ENCODE data around the gene BET1L. TPM values are rescaled to one million over a fixed set of nuclear protein-coding genes. Genes with fewer than 3 reads are reported as not detected.

BET1L gene
- total RNA-seq, 1 experiment from 2014 or later: 14.4 TPM

GRCh38 chr11:230431-230830 lies 23.2 kb upstream of the BET1L start:
- Histone ChIP-seq H3K36me3 (ENCODE audit: low read depth, low read length) (no peaks in the 10 kb centered on the region), H3K4me1 (ENCODE audit: insufficient read depth, low read length) (peaks cover 5% of the 10 kb centered on the region; the same call in 1 of the 2 replicates), H3K4me2 (ENCODE audit: low read length) (no peak overlapping the region), H3K27me3 (ENCODE audit: low read length) (no peaks in the 10 kb centered on the region), H3F3A (ENCODE audit: low read length, unreplicated experiment) (no peaks in the 10 kb centered on the region), H3K27ac (ENCODE audit: low read length) (no peak overlapping the region), H2AFZ (ENCODE audit: low read length) (no peak overlapping the region), H3K9me3 (ENCODE audit: low read length) (no peaks in the 10 kb centered on the region), H3K4me3 (ENCODE audit: low read length) (no peak overlapping the region), H3K9ac (ENCODE audit: low read length) (no peak overlapping the region), H4K20me1 (ENCODE audit: low read length) (no peaks in the 10 kb centered on the region), H3K79me2 (ENCODE audit: low read length) (peaks cover 9% of the 10 kb centered on the region), H3K9me2 (replicated peaks; ENCODE audit: low read length) (no peaks in the 10 kb centered on the region)
- POLR2A ChIA-PET (ENCODE audit: unreplicated experiment): no interaction called here
- CTCF ChIA-PET: no interaction called here
- DNase-seq (no peak), ATAC-seq (no peak)
- intact Hi-C loops (cut with micrococcal nuclease): no loop called here
- BruUV-seq (replicated peaks): no TSS peak
- TF ChIP-seq CTCF (conservative IDR thresholded peaks at IDR 0.05; ENCODE audit: low read depth, low read length) (no peak), EZH2 (IDR thresholded peaks at IDR 0.05; ENCODE audit: low read length, unreplicated experiment) (no peak), EZH2phosphoT487 (IDR thresholded peaks at IDR 0.05; ENCODE audit: borderline replicate concordance, low read length) (no peak)

GRCh38 chr11:227824-228379 lies 20.7 kb upstream of the BET1L start:
- no peak overlapping the region for H3K9ac ChIP-seq (ENCODE audit: low read length)
- H3K4me2 ChIP-seq (ENCODE audit: low read length): no peak overlapping the region
- TF ChIP-seq EZH2phosphoT487 (IDR thresholded peaks at IDR 0.05; ENCODE audit: borderline replicate concordance, low read length): no peak
- no peak for TF ChIP-seq CTCF (conservative IDR thresholded peaks at IDR 0.05; ENCODE audit: low read depth, low read length)
- TF ChIP-seq EZH2 (IDR thresholded peaks at IDR 0.05; ENCODE audit: low read length, unreplicated experiment): no peak
- ATAC-seq: no peak
- H3K79me2 ChIP-seq (ENCODE audit: low read length): no peaks in the 10 kb centered on the region
- H3K36me3 ChIP-seq (ENCODE audit: low read depth, low read length): no peaks in the 10 kb centered on the region
- H3K4me3 ChIP-seq (ENCODE audit: low read length): no peak overlapping the region
- BruUV-seq (replicated peaks): no TSS peak
- H3F3A ChIP-seq (ENCODE audit: low read length, unreplicated experiment): no peaks in the 10 kb centered on the region
- H3K9me3 ChIP-seq (ENCODE audit: low read length): no peaks in the 10 kb centered on the region
- intact Hi-C loops (cut with micrococcal nuclease): no loop called here
- H3K27ac ChIP-seq (ENCODE audit: low read length): no peak overlapping the region
- ChIA-PET POLR2A (ENCODE audit: unreplicated experiment) (interaction anchor here (1.1 kb wide), 1 partner anchor 21 kb away, joined by 6 read pairs; the partner anchor contains the start of genes BET1L and RIC8A), CTCF (no interaction called here)
- no peaks in the 10 kb centered on the region for H3K9me2 ChIP-seq (replicated peaks; ENCODE audit: low read length)
- H4K20me1 ChIP-seq (ENCODE audit: low read length): no peaks in the 10 kb centered on the region
- H2AFZ ChIP-seq (ENCODE audit: low read length): no peak overlapping the region
- no peaks in the 10 kb centered on the region for H3K4me1 ChIP-seq (ENCODE audit: insufficient read depth, low read length)
- H3K27me3 ChIP-seq (ENCODE audit: low read length): no peaks in the 10 kb centered on the region
- DNase-seq: no peak

GRCh38 chr11:225734-226453 lies 18.7 kb upstream of the BET1L start:
- no peak overlapping the region for H3K4me3 ChIP-seq (ENCODE audit: low read length)
- H4K20me1 ChIP-seq (ENCODE audit: low read length): no peaks in the 10 kb centered on the region
- ATAC-seq (no peak), DNase-seq (no peak)
- no peaks in the 10 kb centered on the region for H3K36me3 ChIP-seq (ENCODE audit: low read depth, low read length)
- H3K9me3 ChIP-seq (ENCODE audit: low read length): no peaks in the 10 kb centered on the region
- no peaks in the 10 kb centered on the region for H3F3A ChIP-seq (ENCODE audit: low read length, unreplicated experiment)
- H3K27me3 ChIP-seq (ENCODE audit: low read length): no peaks in the 10 kb centered on the region
- no peaks in the 10 kb centered on the region for H3K4me1 ChIP-seq (ENCODE audit: insufficient read depth, low read length)
- no peak overlapping the region for H3K9ac ChIP-seq (ENCODE audit: low read length)
- BruUV-seq (replicated peaks): no TSS peak
- CTCF ChIA-PET: no interaction called here
- H3K4me2 ChIP-seq (ENCODE audit: low read length): no peak overlapping the region
- H3K79me2 ChIP-seq (ENCODE audit: low read length): no peaks in the 10 kb centered on the region
- H2AFZ ChIP-seq (ENCODE audit: low read length): no peak overlapping the region
- no peak for TF ChIP-seq CTCF (conservative IDR thresholded peaks at IDR 0.05; ENCODE audit: low read depth, low read length)
- TF ChIP-seq EZH2phosphoT487 (IDR thresholded peaks at IDR 0.05; ENCODE audit: borderline replicate concordance, low read length): no peak
- TF ChIP-seq EZH2 (IDR thresholded peaks at IDR 0.05; ENCODE audit: low read length, unreplicated experiment): no peak
- no peaks in the 10 kb centered on the region for H3K9me2 ChIP-seq (replicated peaks; ENCODE audit: low read length)
- intact Hi-C loops (cut with micrococcal nuclease): no loop called here
- H3K27ac ChIP-seq (ENCODE audit: low read length): no peak overlapping the region
- POLR2A ChIA-PET (ENCODE audit: unreplicated experiment): no interaction called here

Measured in PC-3 (cell line).